COR-L47 (cell line): ENCODE data around the gene KPTN.

Experiments
- DNase-seq: peaks from one replicate; lab custom pipeline; 2025; lab: John Stamatoyannopoulos, UW

KPTN gene

DNA sequence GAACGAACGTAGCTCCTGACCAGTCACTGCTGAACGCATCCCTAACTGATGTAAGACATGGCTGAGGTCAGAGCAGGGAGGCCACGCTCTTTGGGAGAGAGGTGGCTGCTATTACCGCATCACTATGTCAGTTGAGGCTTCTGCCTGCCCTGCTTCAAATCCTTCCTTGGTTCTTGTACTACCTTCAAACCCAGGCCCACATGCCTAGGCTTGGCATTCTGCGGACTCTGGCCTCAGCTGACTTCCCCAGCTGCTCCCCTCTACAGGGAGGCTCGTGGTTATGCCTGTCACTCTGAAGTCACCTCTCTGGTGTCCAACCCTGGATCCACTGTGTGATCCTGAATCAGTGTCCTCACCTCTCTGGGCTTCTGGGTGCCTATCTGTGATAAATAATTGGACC lies 49.9 kb downstream of the KPTN start:
- DNase-seq: no peak

DNA sequence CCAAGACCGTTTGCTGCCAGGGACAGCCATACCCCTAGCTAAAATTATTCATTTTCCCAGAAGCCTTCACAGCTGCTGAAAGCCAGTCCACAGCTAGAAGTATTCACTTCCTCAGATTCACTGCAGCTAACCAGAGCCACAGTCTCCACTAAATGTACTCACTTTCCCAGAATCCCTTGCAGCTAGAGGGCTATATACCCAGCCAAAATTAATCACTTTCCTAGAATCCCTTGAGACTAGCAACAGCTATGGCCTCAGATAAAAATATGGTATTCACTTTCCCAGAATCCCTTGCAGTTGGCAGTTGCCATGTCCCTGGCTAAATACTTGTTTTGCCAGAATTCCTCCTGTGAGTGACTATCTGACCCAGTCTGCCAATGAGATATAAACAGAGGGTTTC lies 50.9 kb downstream of the KPTN start:
- no peak for DNase-seq

DNA sequence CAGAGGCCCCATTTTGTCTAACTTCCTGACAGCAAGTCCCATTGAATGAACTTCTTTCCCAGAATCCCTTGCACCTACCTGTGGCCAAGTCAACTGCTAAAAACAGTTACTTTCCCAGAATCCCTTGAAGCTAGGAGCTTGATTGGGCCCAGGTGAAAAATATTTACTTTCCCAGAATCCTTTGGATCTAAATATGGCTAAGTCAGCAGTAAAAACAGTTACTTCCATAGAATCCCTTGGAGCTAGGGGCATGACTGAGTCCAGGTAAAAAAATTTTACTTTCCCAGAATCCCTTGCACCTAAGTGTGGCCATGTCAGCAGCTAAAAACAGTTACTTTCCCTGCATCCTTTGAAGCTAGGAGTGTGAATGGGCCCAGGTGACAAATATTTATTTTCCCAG lies 51.5 kb downstream of the KPTN start:
- no peak for DNase-seq

DNA sequence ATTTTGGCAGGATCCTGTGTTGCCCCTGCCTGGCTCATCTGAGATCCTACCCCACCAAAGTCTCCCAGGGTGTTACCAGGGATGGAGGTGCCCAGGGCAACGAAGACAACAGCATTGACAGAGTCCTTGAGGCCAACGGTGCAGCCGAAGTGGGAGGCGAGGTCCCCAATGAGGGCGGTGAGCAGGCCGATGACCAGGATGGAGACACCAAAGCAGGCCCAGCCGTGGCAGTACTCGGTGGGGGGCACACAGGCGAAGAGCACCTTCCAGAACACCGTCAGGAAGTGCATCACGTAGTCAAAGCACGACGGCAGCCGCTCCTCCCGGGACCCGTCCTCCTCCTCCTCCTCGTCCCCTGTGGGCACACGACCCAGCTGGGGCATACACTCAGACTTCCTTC lies 51.9 kb downstream of the KPTN start:
- no peak for DNase-seq

DNA sequence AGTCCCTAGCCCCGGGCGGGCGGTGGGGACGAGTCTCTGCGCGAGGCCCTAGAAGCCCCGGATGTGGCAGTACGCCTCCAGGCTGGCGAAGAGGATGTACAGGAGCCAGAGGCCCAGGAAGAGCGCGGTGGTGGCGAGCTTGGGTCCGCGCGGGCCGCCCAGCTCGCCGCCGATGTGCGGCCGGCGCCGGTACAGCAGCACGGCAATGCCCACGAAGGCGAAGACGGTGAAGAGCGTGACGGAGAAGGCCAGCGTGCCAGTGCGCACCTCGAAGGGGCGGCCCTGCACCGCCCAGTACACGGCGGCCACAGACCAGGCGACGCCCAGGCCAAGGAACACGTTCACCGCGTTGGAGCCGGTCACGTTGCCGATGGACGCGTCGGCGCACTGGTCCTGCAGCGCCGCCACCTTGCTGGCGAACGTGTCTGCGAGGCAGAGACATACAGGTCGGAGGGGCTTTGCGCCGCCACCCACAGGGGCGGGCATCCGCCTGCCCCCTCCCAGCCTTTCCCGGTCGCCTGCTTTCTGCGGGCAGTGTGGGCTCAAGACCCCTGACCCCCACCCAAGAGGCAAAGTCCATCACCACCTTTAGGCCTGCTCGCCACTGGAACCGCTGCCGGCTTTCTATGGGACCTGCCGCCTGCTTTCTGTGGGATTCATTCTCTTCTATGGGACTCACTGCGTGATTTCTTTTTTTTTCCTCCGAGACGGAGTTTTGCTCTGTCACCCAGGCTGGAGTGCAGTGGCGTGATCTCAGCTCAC lies 53.8 kb downstream of the KPTN start:
- no peak for DNase-seq

DNA sequence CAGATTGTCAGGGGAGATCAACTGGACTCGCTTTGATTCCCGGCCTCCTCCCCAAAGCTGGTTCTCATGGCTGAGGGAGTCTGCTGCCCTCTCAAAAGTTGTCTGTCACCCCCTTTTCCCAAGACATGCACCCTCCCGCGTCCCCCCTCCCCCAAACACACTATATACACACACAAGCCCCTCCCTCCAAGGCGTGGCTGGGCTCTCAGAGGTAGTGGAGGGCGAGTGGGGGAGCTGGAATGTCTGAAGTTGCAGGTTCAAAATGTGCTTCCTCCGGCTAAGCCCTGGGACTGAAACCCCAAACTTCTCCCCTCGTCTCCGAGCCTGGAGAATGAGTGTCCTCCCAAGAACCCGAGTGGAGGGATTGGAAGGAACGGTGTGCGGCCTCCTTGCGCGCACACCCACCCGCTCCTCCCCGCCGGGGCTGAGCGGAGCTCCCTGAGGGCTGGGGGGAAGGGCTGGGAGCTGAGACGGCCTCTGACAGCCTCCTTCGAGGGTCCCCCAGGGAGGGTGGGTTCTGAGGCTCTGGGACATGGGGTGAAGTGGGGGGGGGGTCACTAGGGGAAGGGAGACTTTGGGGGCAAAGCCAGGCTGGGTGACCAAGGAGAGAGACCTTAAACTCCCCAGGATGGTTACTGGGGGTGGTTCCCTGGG lies 54.8 kb downstream of the KPTN start:
- no peak for DNase-seq

DNA sequence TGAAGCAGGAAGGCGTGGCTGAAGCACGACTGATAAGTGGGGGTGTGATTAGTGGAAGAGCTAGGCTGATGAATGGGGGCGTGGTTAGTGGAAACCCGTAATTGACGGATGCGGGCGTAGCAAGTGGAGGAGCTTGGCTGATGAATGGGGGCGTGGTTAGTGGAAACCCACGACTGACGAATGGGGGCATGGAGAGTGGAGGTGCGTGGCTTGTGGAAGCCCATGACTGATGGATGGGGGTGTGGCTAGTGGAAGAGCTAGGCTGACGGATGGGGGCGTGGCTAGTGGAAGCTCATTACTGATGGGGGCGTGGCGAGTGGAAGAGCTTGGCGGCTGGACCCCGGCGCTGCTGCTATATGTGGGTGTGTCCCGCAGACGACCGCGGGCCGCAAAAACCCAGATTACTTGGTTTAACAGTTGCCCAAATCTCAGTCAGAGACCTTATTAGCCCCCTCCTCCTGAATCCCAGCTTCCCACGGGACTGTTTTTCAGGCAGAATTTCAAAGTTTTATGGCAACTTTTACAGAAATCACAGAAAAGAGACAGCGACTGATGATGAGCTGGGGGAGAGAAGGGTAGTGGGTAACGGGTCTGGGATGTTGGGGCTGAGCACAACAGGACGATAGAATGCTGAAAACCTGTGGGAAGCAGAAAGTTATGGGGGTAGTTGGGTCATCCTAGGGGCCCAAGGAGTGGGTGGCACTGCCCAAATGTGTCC lies 55.7 kb downstream of the KPTN start:
- peak; percentile 99 for DNase-seq

DNA sequence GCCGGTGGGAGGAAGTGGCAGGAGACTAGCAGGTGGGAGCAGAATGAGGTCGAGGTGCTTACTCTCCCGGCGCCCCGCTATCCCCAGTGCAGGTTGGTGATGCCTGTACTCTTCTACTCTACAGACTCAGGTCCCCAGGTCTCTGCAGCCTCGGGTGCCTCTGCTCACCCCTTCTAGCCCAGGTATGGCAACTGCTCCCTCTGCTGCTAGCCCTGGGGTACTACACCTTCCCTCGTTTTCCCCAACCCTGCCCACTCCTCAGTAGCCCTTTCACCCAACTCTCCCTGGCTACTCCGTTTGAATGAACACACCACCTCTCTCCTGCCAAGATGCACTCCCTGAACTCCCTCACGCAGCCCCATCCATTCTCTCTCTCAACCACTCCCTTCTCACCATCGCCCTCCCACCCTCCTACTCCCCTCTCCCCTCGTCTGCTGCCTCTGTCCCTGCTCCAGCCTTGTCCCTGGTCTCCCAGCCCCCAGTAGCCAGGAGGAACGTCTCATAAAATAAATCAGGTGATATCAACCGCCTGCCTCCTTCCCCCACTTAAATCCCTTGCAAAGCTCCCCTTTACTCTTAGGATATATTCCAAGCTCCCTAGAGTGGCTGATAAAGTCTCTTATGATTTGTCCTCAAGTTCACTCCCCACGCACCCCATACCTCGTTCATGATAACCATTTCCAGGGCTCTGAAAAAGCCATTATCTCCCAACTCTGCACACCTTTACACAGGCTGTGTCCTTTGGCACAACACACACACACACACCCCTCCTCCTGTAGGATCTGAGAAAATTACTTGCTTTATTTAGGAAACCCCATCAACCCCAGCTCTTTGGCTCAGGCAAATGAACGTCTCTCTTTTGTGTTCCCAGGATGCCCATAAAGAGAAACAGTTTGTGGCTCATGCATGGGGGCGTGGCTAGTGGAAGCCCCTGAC lies 56.5 kb downstream of the KPTN start:
- peak; percentile 45 for DNase-seq
